ENCODE results near the gene DGKQ. TPM values are rescaled to one million over a fixed set of nuclear protein-coding genes. Genes with fewer than 3 reads are reported as not detected.

Gene DGKQ
- total RNA-seq, 1 experiment from 2014 or later, result 12.2 TPM

- DNase-seq (ENCODE audit: low read depth, low spot score), result no peak
- ChIA-PET CTCF (no interaction called here), POLR2A (no interaction called here)
- Histone ChIP-seq H3K4me3 (ENCODE audit: low read depth in 2 of 2, low read length in 2 of 2) (no peak overlapping the region), H3K27me3 (ENCODE audit: control insufficient read depth, insufficient read depth, low read length) (no peaks in the 10 kb centered on the region), H3K27ac (ENCODE audit: low read length) (no peak overlapping the region), H3K4me1 (ENCODE audit: control insufficient read depth, insufficient read depth, low read length) (no peaks in the 10 kb centered on the region), H3K36me3 (ENCODE audit: control insufficient read depth, insufficient read depth, low read length) (no peaks in the 10 kb centered on the region), H3K9me3 (ENCODE audit: control insufficient read depth, insufficient read depth, low read depth, low read length) (no peaks in the 10 kb centered on the region)
- no peak for TF ChIP-seq REST (IDR thresholded peaks at IDR 0.05; ENCODE audit: insufficient read depth in 1 of 2, low read depth in 2 of 2, low read length in 1 of 2)
- ATAC-seq, result no peak
- intact Hi-C loops (cut with micrococcal nuclease; ENCODE audit: unreplicated experiment) (no loop called here), in situ Hi-C loops (cut with HindIII; ENCODE audit: low pct_unique_long_range_greater_than_20kb, low sequenced_read_pairs) (no loop called here)
- BruUV-seq (replicated peaks), result no TSS peak
Observed at GRCh38 chr4:1003271-1004070, 30.1 kb upstream of the DGKQ start.

- in situ Hi-C loops (cut with HindIII; ENCODE audit: low pct_unique_long_range_greater_than_20kb, low sequenced_read_pairs) (no loop called here), intact Hi-C loops (cut with micrococcal nuclease; ENCODE audit: unreplicated experiment) (no loop called here)
- H3K27ac ChIP-seq (ENCODE audit: low read length), result no peak overlapping the region
- no peak for TF ChIP-seq TCF7L2 (IDR thresholded peaks at IDR 0.05; ENCODE audit: low read depth, low read length)
- TF ChIP-seq POLR2AphosphoS5 (IDR thresholded peaks at IDR 0.05; ENCODE audit: low read depth, low read length), result no peak
- no peak for TF ChIP-seq REST (IDR thresholded peaks at IDR 0.05; ENCODE audit: insufficient read depth in 1 of 2, low read depth in 2 of 2, low read length in 1 of 2)
- TF ChIP-seq CTCF (IDR thresholded peaks at IDR 0.05), result no peak
- TF ChIP-seq SIN3A (IDR thresholded peaks at IDR 0.05; ENCODE audit: borderline replicate concordance, insufficient read depth, low read depth, low read length), result no peak
- no TSS peak for BruUV-seq (replicated peaks)
- POLR2A ChIA-PET, result no interaction called here
- ATAC-seq (no peak), DNase-seq (ENCODE audit: low read depth, low spot score) (no peak)
- H3K4me3 ChIP-seq (ENCODE audit: low read depth in 2 of 2, low read length in 2 of 2), result no peak overlapping the region
- H3K36me3 ChIP-seq (ENCODE audit: control insufficient read depth, insufficient read depth, low read length), result no peaks in the 10 kb centered on the region
- CTCF ChIA-PET, result interaction anchor here (0.6 kb wide), 1 partner anchor 263 kb away, joined by 7 read pairs; no protein-coding TSS in a partner anchor
- no peaks in the 10 kb centered on the region; the same call in 1 of the 2 replicates for H3K4me1 ChIP-seq (ENCODE audit: control insufficient read depth, insufficient read depth, low read length)
- no peaks in the 10 kb centered on the region for H3K27me3 ChIP-seq (ENCODE audit: control insufficient read depth, insufficient read depth, low read length)
- H3K9me3 ChIP-seq (ENCODE audit: control insufficient read depth, insufficient read depth, low read depth, low read length), result no peaks in the 10 kb centered on the region
Observed at GRCh38 chr4:1002631-1003251, 29.4 kb upstream of the DGKQ start.
